Glutamatergic neuron (in vitro differentiated cells): ENCODE data around the gene EMD. TPM values are rescaled to one million over a fixed set of nuclear protein-coding genes. Genes with fewer than 3 reads are reported as not detected.

Source experiments
- DNase-seq: peaks from one replicate; pipeline ENCODE4 v3.0.0; 2022
- H3K27ac Mint-ChIP-seq: one replicate; pipeline ENCODE4 v1.8.0; 2020; ENCODE audit warnings: mild to moderate bottlenecking, mixed read lengths, inconsistent platforms; ENCODE audit not compliant: unreplicated experiment
- H3K27me3 Mint-ChIP-seq: one replicate; pipeline ENCODE4 v1.8.0; 2020; ENCODE audit warnings: mild to moderate bottlenecking, moderate library complexity, mixed read lengths, inconsistent platforms; ENCODE audit not compliant: unreplicated experiment
- H3K36me3 Mint-ChIP-seq: one replicate; pipeline ENCODE4 v1.8.0; 2020; ENCODE audit warnings: mild to moderate bottlenecking, mixed read lengths, inconsistent platforms; ENCODE audit not compliant: unreplicated experiment
- H3K4me1 Mint-ChIP-seq: one replicate; pipeline ENCODE4 v1.8.0; 2020; ENCODE audit warnings: mild to moderate bottlenecking, low read depth, mixed read lengths, inconsistent platforms; ENCODE audit not compliant: unreplicated experiment
- H3K4me3 Mint-ChIP-seq: one replicate; pipeline ENCODE4 v1.8.0; 2020; ENCODE audit warnings: mild to moderate bottlenecking, mixed read lengths, inconsistent platforms; ENCODE audit not compliant: unreplicated experiment
- H3K9me3 Mint-ChIP-seq: one replicate; pipeline ENCODE4 v1.8.0; 2020; ENCODE audit warnings: mild to moderate bottlenecking, moderate library complexity, mixed read lengths, inconsistent platforms; ENCODE audit not compliant: unreplicated experiment
- total RNA-seq: library from RNA; stranded (reverse); fragmentation: NEBNext Ultra II Directional; extraction: Animal tissue kit (Norgen Biotek cat#: 25700); gene quantifications from one replicate; pipeline ENCODE4 v1.2.1, GENCODE V29; 2021; ENCODE audit not compliant: unreplicated experiment
- TF ChIP-seq, protein P1 (sequence below): fragments of 200-600 bp; sonication (generic); IDR thresholded peaks from one replicate; pipeline ENCODE4 v1.5.0; 2021; ENCODE audit not compliant: partially characterized antibody, unreplicated experiment

Gene EMD
- total RNA-seq, 1 donor from 2014 or later = 56.8 TPM

GRCh38 chrX:154372612-154373022 lies 6.5 kb upstream of the EMD start:
- DNase-seq = no peak
- Mint-ChIP-seq H3K9me3 (peaks cover 2% of the 10 kb centered on the region), H3K4me1 (peaks cover 1% of the 10 kb centered on the region), H3K27me3 (peaks cover 3% of the 10 kb centered on the region), H3K4me3 (peak overlapping the region; percentile 25), H3K36me3 (no peaks in the 10 kb centered on the region), H3K27ac (no peak overlapping the region)
- TF ChIP-seq, protein P1, sequence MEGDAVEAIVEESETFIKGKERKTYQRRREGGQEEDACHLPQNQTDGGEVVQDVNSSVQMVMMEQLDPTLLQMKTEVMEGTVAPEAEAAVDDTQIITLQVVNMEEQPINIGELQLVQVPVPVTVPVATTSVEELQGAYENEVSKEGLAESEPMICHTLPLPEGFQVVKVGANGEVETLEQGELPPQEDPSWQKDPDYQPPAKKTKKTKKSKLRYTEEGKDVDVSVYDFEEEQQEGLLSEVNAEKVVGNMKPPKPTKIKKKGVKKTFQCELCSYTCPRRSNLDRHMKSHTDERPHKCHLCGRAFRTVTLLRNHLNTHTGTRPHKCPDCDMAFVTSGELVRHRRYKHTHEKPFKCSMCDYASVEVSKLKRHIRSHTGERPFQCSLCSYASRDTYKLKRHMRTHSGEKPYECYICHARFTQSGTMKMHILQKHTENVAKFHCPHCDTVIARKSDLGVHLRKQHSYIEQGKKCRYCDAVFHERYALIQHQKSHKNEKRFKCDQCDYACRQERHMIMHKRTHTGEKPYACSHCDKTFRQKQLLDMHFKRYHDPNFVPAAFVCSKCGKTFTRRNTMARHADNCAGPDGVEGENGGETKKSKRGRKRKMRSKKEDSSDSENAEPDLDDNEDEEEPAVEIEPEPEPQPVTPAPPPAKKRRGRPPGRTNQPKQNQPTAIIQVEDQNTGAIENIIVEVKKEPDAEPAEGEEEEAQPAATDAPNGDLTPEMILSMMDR = no peak

DNA sequence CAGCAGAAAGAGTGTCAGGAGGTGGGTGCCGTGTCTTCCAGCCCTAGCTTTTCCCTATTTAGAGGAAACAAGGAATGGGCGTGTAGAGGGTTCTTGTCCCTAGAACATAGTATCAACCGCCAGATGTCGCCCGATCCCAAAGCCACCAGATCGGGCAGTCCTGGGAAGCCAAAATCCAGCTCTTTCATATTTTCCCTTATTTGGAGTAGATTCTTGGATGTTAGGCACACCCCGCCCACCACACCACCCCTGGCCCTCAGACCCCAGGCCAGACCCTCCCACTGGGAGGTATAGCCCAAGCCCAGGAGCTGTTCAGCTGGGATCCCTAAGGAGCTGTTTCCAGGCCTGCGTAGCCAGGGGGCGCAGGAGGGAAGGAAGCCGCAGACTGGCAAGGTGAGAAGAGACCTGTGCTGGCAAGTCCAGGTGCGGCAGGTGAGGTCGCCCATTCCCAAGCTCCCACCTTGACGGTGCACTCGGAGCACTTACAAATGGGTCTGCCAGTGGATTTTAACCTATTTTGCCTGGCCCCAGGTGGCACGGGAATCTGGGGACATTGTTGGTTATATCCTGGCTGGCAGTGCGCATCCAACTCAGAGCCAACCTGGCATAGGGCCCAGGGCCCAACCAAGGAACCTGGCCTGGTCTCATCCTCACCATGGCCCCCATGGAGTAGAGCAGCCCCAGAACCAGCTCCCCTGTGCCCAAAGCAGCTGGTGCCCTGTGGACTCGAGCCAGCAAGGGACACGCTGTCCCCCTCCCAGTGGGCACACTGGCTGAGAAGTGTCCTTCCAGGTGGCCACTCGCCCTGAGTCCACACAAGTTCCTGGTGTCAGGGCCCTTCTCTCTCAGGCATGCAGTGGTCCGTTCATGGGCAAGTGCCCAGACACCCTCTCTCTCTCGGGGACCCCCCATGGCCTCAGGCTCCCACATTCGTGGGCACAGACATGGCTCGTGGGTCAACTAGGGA lies 5.5 kb upstream of the EMD start:
- Mint-ChIP-seq H3K4me3 (peak overlapping the region; percentile 34), H3K27me3 (peaks cover 3% of the 10 kb centered on the region), H3K36me3 (no peaks in the 10 kb centered on the region), H3K9me3 (peaks cover 2% of the 10 kb centered on the region), H3K4me1 (peaks cover 1% of the 10 kb centered on the region), H3K27ac (no peak overlapping the region)
- DNase-seq = peak; percentile 68
- TF ChIP-seq, protein P1 = peak; percentile 41

- Mint-ChIP-seq H3K4me3 (peak within 1 kb of the TSS; percentile 34), H3K27ac (no peak within 1 kb of the TSS), H3K36me3 (no peaks in the 10 kb centered on the region), H3K4me1 (peaks cover 1% of the 10 kb centered on the region), H3K27me3 (peaks cover 3% of the 10 kb centered on the region), H3K9me3 (peaks cover 2% of the 10 kb centered on the region)
- peak; percentile 49 for DNase-seq
- TF ChIP-seq, protein P1 = no peak
Observed at GRCh38 chrX:154374313-154375155, 4.6 kb upstream of the EMD start, which contains the start of gene FLNA. Gene FLNA (minus strand): TSS chrX:154374634. CDS start chrX:154371245, 3,389 bp downstream.

- no peak for DNase-seq
- Mint-ChIP-seq H3K27me3 (peaks cover 3% of the 10 kb centered on the region), H3K36me3 (no peaks in the 10 kb centered on the region), H3K4me1 (peaks cover 1% of the 10 kb centered on the region), H3K4me3 (no peak overlapping the region), H3K27ac (no peak overlapping the region), H3K9me3 (peaks cover under 1% of the 10 kb centered on the region)
- TF ChIP-seq, protein P1 = no peak
Observed at GRCh38 chrX:154375156-154375504, 4.0 kb upstream of the EMD start.
